22Rv1 (cell line): ENCODE data around the gene P2RY2.

Experiments
- ZFX ChIP-seq: fragments of 450-650 bp; IDR thresholded peaks from 2 replicates; pipeline ENCODE4 v1.6.1; 2017; ENCODE audit warnings: antibody characterized with exemption, borderline replicate concordance
- TF ChIP-seq, protein P1 (sequence below): fragments of 450-650 bp; IDR thresholded peaks from 2 replicates; pipeline ENCODE4 v1.5.1; 2017; ENCODE audit warnings: mild to moderate bottlenecking

- TF ChIP-seq, protein P1, sequence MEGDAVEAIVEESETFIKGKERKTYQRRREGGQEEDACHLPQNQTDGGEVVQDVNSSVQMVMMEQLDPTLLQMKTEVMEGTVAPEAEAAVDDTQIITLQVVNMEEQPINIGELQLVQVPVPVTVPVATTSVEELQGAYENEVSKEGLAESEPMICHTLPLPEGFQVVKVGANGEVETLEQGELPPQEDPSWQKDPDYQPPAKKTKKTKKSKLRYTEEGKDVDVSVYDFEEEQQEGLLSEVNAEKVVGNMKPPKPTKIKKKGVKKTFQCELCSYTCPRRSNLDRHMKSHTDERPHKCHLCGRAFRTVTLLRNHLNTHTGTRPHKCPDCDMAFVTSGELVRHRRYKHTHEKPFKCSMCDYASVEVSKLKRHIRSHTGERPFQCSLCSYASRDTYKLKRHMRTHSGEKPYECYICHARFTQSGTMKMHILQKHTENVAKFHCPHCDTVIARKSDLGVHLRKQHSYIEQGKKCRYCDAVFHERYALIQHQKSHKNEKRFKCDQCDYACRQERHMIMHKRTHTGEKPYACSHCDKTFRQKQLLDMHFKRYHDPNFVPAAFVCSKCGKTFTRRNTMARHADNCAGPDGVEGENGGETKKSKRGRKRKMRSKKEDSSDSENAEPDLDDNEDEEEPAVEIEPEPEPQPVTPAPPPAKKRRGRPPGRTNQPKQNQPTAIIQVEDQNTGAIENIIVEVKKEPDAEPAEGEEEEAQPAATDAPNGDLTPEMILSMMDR = no peak
- no peak for TF ChIP-seq ZFX
These were observed 16.8 kb upstream of the P2RY2 start for GRCh38 chr11:73201249-73201648.
